Measurements from ENCODE around the gene SLX9. TPM values are rescaled to one million over a fixed set of nuclear protein-coding genes. Genes with fewer than 3 reads are reported as not detected.

The SLX9 gene
- total RNA-seq, 6 experiments from 2014 or later = 15.0 to 27.9 (median 17.1) TPM

GRCh38 chr21:44901391-44902074 is 38.3 kb upstream of the SLX9 start:
- ATAC-seq (no peak), DNase-seq (peak in 1 of 3 donors; percentile 14)
- no peaks in the 10 kb centered on the region for H3K4me1 ChIP-seq
- intact Hi-C loops (cut with DNase I) = loop anchor here in 1 of 2 donors (10.0 kb wide), 1 partner anchor 97 kb away; the partner anchor contains the start of gene UBE2G2
- H3K27me3 ChIP-seq = no peaks in the 10 kb centered on the region
- H3K9me3 ChIP-seq = no peaks in the 10 kb centered on the region
- WGBS (ENCODE audit: insufficient coverage, low coverage, low lambda C conversion rate, missing lambda C conversion rate) = 92% methylated on average over 20 of the region's 27 CpGs
- H3K27ac ChIP-seq = no peak overlapping the region
- TF ChIP-seq CTCF (IDR thresholded peaks at IDR 0.05) = no peak
- TF ChIP-seq POLR2A (IDR thresholded peaks at IDR 0.05) = no peak
- no peaks in the 10 kb centered on the region for H3K36me3 ChIP-seq
- H3K4me3 ChIP-seq = no peak overlapping the region

GRCh38 chr21:44902268-44903049 is 37.4 kb upstream of the SLX9 start:
- no peak for TF ChIP-seq CTCF (IDR thresholded peaks at IDR 0.05)
- TF ChIP-seq POLR2A (IDR thresholded peaks at IDR 0.05) = no peak
- no peaks in the 10 kb centered on the region for H3K4me1 ChIP-seq
- H3K9me3 ChIP-seq = no peaks in the 10 kb centered on the region
- DNase-seq (peak in 1 of 3 donors; percentile 0), ATAC-seq (no peak)
- H3K4me3 ChIP-seq = no peak overlapping the region
- WGBS (ENCODE audit: insufficient coverage, low coverage, low lambda C conversion rate, missing lambda C conversion rate) = 81% methylated on average over 16 of the region's 30 CpGs
- no peaks in the 10 kb centered on the region for H3K27me3 ChIP-seq
- intact Hi-C loops (cut with DNase I) = loop anchor here in 1 of 2 donors (10.0 kb wide), 1 partner anchor 98 kb away; the partner anchor contains the start of gene UBE2G2
- H3K36me3 ChIP-seq = no peaks in the 10 kb centered on the region
- H3K27ac ChIP-seq = no peak overlapping the region

- DNase-seq = peak in 1 of 3 donors; percentile 24
- TF ChIP-seq POLR2A (IDR thresholded peaks at IDR 0.05) (no peak), CTCF (IDR thresholded peaks at IDR 0.05) (no peak)
- Histone ChIP-seq H3K9me3 (no peaks in the 10 kb centered on the region), H3K27me3 (no peaks in the 10 kb centered on the region), H3K27ac (no peak overlapping the region), H3K4me1 (no peaks in the 10 kb centered on the region), H3K36me3 (no peaks in the 10 kb centered on the region), H3K4me3 (no peak overlapping the region)
- 50% methylated on average over 1 of the region's 18 CpGs for WGBS (ENCODE audit: insufficient coverage, low coverage, low lambda C conversion rate, missing lambda C conversion rate)
- intact Hi-C loops (cut with DNase I) = loop anchor here in 1 of 2 donors (10.0 kb wide), 1 partner anchor 98 kb away; the partner anchor contains the start of gene UBE2G2
- ATAC-seq = peak in 1 of 4 donors; percentile 43
Measured at GRCh38 chr21:44903050-44903685, 36.7 kb upstream of the SLX9 start.

GRCh38 chr21:44903689-44904088 is 36.1 kb upstream of the SLX9 start:
- no peak for ATAC-seq
- TF ChIP-seq POLR2A (IDR thresholded peaks at IDR 0.05) = no peak
- TF ChIP-seq CTCF (IDR thresholded peaks at IDR 0.05) = no peak

More at GRCh38 chr21:44903689-44904088, 36.1 kb upstream of the SLX9 start:
- no peaks in the 10 kb centered on the region for H3K36me3 ChIP-seq
- DNase-seq = peak in 2 of 3 donors; percentile 16 to 52
- intact Hi-C loops (cut with DNase I) = loop anchor here in 1 of 2 donors (10.0 kb wide), 1 partner anchor 99 kb away; the partner anchor contains the start of gene UBE2G2
- H3K9me3 ChIP-seq = no peaks in the 10 kb centered on the region
- no peak overlapping the region for H3K27ac ChIP-seq
- WGBS (ENCODE audit: insufficient coverage, low coverage, low lambda C conversion rate, missing lambda C conversion rate) = no CpG with 5 or more reads among the region's 22 CpGs
- no peaks in the 10 kb centered on the region for H3K27me3 ChIP-seq
- no peak overlapping the region for H3K4me3 ChIP-seq
- H3K4me1 ChIP-seq = no peaks in the 10 kb centered on the region

Measured in right lobe of liver (tissue), 6 donors.